NCI-H82 treated with DMSO at 0.1 percent for 48 hours (cell line): Measurements from ENCODE around the gene CYP2F1.

Experiments used
- DNase-seq: peaks from one replicate; lab custom pipeline; 2025; ENCODE audit not compliant: unreplicated experiment; lab: John Stamatoyannopoulos, UW

Gene CYP2F1

GRCh38 chr19:41175801-41176777 is 61.9 kb downstream of the CYP2F1 start:
- DNase-seq = no peak
